Measurements from ENCODE around the gene SMAD3.

Gene SMAD3

DNA sequence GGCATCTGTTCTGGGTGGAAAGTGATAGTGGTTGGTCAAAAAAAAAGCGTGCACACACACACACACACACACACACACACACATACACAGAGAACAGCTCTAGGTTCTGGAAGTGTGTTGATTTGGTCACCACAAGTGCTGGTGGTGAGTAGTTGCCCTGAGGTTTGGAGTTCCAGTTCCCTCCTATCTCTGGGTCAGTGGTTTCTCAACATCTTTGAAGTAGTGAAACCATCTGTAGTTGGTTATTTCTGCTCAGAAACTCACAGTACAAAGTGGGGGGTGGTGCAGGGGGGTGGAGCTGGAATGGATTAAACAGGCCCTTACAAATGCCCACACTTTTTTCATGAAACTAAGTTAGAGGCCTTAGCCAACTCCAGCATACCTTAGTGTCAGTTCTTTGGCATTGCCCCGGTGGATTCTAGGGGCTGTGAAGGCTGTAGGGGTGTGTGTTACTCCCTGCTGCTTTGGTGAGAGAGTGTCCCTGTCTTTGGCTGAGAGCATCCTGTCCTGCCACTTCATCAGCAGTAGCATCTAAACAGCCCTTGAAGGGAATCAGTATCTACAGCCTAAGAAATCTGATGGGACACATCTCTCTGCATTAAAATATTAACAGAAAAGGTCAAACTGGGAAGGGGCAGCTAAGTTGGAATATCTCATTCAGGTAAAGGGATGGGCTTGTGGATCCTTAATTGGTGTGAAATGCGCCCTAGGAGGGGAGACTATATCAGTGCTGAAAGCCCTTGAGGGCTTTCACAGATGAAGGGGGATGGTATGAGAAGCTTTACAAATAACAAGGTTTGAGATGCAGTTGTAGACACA, 20.6 kb downstream of the SMAD3 start:
- no peak overlapping the region for H3K27ac ChIP-seq
- TF ChIP-seq ZFX (IDR thresholded peaks at IDR 0.05) (no peak), CTCF (conservative IDR thresholded peaks at IDR 0.05) (no peak)

GRCh38 chr15:67086637-67086914, 21.2 kb downstream of the SMAD3 start:
- H3K27ac ChIP-seq = no peak overlapping the region
- TF ChIP-seq ZFX (IDR thresholded peaks at IDR 0.05) = no peak
- no peak for TF ChIP-seq CTCF (conservative IDR thresholded peaks at IDR 0.05)

DNA sequence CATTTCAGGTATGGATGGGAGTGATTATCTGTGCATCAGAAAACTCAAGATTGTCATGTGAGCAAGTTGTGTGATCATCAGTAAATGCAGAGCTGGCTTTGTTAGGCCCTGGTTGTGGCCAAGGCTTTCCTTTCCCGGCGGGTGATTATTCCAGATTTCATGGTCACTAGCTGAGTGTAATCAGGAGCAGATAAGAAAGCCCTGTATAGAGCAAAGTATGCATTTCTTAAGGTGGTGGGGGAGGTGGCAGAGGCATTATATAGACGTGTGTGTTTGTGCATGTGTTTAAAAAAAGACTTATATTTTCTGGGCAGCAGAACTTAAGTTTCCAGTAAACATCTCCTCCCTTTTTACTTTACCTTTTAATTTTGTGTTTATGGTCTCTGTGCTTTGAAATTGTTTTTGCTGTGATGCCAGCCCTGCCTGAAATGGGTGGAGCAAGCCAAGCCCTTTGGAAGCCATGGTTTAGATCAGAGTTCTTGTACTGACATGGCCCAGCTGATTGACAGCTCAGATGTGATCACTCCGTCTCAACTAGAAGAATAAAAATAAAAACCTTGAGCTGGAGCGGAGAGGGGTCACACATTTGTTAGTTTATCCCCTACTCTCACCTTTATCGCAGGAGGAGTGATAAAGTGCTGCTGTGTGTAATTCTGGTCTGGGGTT, 22.2 kb downstream of the SMAD3 start:
- TF ChIP-seq CTCF (conservative IDR thresholded peaks at IDR 0.05) (no peak), ZFX (IDR thresholded peaks at IDR 0.05) (no peak)
- H3K27ac ChIP-seq = no peak overlapping the region

GRCh38 chr15:67089217-67090193, 24.1 kb downstream of the SMAD3 start:
- H3K27ac ChIP-seq = no peak overlapping the region

GRCh38 chr15:67090297-67091070, 25.1 kb downstream of the SMAD3 start:
- H3K27ac ChIP-seq = no peak overlapping the region
- TF ChIP-seq CTCF (conservative IDR thresholded peaks at IDR 0.05) = no peak
- no peak for TF ChIP-seq ZFX (IDR thresholded peaks at IDR 0.05)

More at GRCh38 chr15:67089217-67090193, 24.1 kb downstream of the SMAD3 start:
- TF ChIP-seq ZFX (IDR thresholded peaks at IDR 0.05) = no peak
- TF ChIP-seq CTCF (conservative IDR thresholded peaks at IDR 0.05) = no peak

- no peak overlapping the region for H3K27ac ChIP-seq
- no peak for TF ChIP-seq ZFX (IDR thresholded peaks at IDR 0.05)
- TF ChIP-seq CTCF (conservative IDR thresholded peaks at IDR 0.05) = no peak
These were observed 25.9 kb downstream of the SMAD3 start for GRCh38 chr15:67091071-67091979.

Data from C4-2B (cell line).